Hepatocyte (in vitro differentiated cells): Measurements from ENCODE around the gene NRG2.

ENCODE experiments used
- CTCF ChIP-seq: fragments of 200-600 bp; sonication (generic); IDR thresholded peaks from 2 replicates; pipeline ENCODE4 v1.5.1; 2016; ENCODE audit warnings: antibody characterized with exemption, mild to moderate bottlenecking; ENCODE audit not compliant: poor library complexity
- EZH2 ChIP-seq: fragments of 200-600 bp; sonication (generic); IDR thresholded peaks from 2 replicates; pipeline ENCODE4 v1.6.1; 2016; ENCODE audit warnings: antibody characterized with exemption, mild to moderate bottlenecking, borderline replicate concordance
- EZH2phosphoT487 ChIP-seq: fragments of 200-600 bp; sonication (generic); IDR thresholded peaks from one replicate; pipeline ENCODE4 v1.6.1; 2018; ENCODE audit warnings: antibody characterized with exemption, mild to moderate bottlenecking, low read depth, moderate library complexity; ENCODE audit not compliant: unreplicated experiment, severe bottlenecking

- TF ChIP-seq CTCF (peak; percentile 100), EZH2phosphoT487 (no peak), EZH2 (no peak)
These were observed 74.4 kb downstream of the NRG2 start for GRCh38 chr5:139968547-139969261.
